A549 treated with ZK216348 at 1 μM for 4 hours (cell line): ENCODE data around the gene SARM1. TPM values are rescaled to one million over a fixed set of nuclear protein-coding genes. Genes with fewer than 3 reads are reported as not detected.

Experiments used
- total RNA-seq: library from RNA; stranded (reverse); fragments of 200-300 nt; extraction: Qiagen RNA extraction; gene quantifications from 5 replicates; pipeline ENCODE4 v1.2.3, GENCODE V29; 2022; ENCODE audit warnings: low read depth

Gene SARM1
- total RNA-seq = 4.8 to 7.8 TPM (median 5.4 TPM) in 5 replicates

GRCh38 chr17:28371245-28372202 is at the start of gene SARM1:
Gene SARM1 (plus strand): TSS chr17:28371694. CDS start chr17:28372033, 339 bp downstream.

DNA sequence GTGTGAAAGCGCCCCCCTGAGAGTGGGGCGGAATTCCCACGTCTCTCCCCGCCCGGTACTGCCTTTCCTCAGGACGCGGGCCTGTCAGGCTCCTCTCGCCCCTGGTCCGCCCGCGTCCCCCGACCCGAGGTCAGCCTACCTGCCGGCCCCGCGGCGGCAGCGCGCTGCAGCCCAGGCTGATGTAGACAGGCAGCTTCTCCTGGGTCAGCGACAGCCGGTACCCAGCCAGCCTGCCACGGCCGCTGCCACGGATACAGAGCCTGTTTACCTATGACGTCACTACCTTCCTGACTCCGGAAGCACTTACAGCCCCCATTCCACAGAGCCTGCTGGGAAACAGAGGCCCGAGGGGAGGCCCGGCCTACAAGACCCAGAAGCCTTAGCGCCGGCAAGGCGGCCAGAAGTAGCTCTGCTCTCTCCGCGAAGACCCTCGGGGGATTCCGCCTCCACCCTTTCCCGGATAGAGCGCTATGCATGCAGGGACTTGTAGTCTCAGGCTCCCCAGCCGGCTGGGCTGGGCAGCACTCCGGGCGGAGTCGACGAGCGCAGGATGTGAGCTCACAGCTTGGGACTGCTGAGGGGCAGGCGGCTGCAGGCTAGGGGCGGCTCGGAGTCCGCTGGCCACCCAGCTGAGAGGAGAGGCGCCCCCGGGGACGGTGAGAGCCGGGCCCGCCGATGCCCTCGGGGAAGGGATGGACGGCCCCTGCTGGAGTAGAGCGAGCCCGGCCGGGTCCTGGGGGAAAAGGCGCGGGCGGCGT is 36.1 kb upstream of the SARM1 start, which contains the start of the genes IFT20 and TNFAIP1:
Gene IFT20 (minus strand): TSS at position 272 of the 758 bp plus-strand sequence. CDS start 3,487 bp downstream, outside the sequence.
Gene TNFAIP1 (plus strand): TSS at position 561 of the 758 bp plus-strand sequence. CDS start 3,761 bp downstream, outside the sequence.

DNA sequence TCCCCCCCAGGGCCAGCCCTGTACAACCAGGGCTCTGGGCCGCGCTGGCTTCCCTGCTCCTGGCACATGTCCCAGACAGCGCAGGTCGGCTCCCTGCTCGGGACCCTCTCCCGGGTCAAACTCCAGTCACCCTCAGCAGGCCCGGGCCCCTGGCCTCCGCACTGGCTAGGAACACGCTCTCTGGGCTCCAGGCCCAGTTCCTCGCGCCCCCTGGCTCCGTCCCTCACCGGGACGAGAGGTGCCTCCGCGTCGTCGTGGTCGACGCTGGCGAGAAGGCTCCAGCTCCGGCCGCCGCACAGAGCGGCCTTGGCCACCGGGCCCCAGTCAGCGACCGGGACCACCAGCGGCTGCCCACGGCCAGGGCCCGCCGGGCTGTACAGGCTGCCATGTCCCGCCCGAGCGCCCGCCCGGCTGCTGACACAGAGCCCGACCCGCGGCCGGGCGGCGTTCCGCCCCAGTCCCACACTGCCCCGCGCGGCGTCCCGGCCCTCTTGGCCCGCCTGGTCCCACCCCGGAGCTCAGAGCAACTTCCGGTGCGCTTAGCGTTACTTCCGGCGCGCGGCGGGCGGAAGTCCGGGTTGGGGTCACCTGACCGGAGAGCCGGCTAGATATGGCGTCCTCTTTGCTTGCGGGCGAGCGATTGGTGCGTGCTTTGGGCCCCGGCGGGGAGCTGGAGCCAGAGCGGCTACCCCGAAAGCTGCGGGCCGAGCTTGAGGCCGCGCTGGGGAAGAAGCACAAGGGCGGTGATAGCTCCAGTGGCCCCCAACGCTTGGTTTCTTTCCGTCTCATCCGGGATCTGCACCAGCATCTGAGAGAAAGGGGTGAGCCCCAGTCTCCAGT is 14.2 kb upstream of the SARM1 start, which contains the start of gene POLDIP2:
Gene POLDIP2 (minus strand): TSS at position 467 of the 840 bp plus-strand sequence. CDS start 79 bp downstream, at position 388.

GRCh38 chr17:28364665-28365363 is 6.7 kb upstream of the SARM1 start, which contains the start of gene SEBOX:
Gene SEBOX (minus strand): TSS chr17:28365199. CDS start chr17:28365151, 48 bp downstream.

DNA sequence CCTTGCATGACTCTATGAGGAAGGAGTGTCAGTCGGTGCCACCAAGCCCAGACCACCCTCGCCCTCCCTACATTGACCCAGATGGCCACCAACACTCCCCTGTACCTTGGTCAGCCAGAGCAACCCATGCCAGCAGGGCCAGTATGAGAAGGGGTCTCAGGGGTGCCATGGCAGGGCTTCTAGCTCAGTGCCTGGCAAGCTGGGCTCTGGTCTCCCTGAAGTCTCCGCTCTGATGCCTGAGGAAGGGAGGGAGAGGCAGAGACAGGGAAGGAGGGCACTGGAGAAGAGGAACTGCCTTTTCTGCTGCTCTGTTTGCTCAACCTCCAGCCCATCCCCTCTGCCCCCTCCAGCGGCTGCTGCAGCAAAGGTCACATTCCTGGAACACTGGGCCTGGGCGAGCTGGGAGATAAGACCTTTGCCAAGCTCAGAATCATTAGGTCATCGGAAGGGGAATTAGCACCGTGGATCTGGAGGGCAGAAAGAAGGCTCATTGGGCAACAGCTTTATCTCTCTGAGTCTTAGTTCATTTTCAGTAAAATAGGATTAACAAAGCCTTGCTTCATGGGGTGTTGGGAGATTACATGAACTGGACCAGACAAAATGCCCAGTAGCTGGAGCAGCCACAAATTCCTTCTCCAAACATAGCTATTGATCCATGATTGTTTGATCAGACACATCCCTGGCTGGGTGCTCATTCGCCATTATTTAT is 1.3 kb upstream of the SARM1 start, which contains the start of gene VTN:
Gene VTN (minus strand): TSS at position 273 of the 709 bp plus-strand sequence. CDS start 104 bp downstream, at position 169.

GRCh38 chr17:28405632-28406472 is 34.4 kb downstream of the SARM1 start, which contains the start of gene SLC46A1:
Gene SLC46A1 (minus strand): TSS chr17:28406212. CDS start chr17:28406114, 98 bp downstream.

Other genes starting within 250 kb of the SARM1 start
- 44.8 to 66.3 TPM (median 48.3 TPM) in 5 replicates for gene TMEM97, start 52.5 kb upstream of the SARM1 start, total RNA-seq
- 50.5 to 59.6 TPM (median 54.2 TPM) in 5 replicates for gene IFT20, start 36.2 kb upstream of the SARM1 start, total RNA-seq
- 39.5 to 53.9 TPM (median 49.0 TPM) in 5 replicates for gene TNFAIP1, start 35.9 kb upstream of the SARM1 start, total RNA-seq
- gene POLDIP2, start 14.2 kb upstream of the SARM1 start, total RNA-seq = 124 to 172 TPM (median 167 TPM) in 5 replicates
- not detected in 5 replicates for gene SEBOX, start 6.5 kb upstream of the SARM1 start, total RNA-seq
- 16.2 to 21.8 TPM (median 18.5 TPM) in 5 replicates for gene VTN, start 1.4 kb upstream of the SARM1 start, total RNA-seq
- 13.8 to 24.9 TPM (median 20.2 TPM) in 5 replicates for gene SLC46A1, start 34.5 kb downstream of the SARM1 start, total RNA-seq
- gene SLC13A2, start 102.0 kb downstream of the SARM1 start, total RNA-seq = 0.08 to 0.20 TPM (median 0.16 TPM) in 5 replicates
- 0.05 to 0.07 TPM in 2 of 5 replicates, not detected in the others for gene FOXN1, start 134.7 kb downstream of the SARM1 start, total RNA-seq
- 21.0 to 36.1 TPM (median 33.5 TPM) in 5 replicates for gene UNC119, start 180.9 kb downstream of the SARM1 start, total RNA-seq
- gene PIGS, start 199.8 kb downstream of the SARM1 start, total RNA-seq = 53.5 to 67.3 TPM (median 60.9 TPM) in 5 replicates
- 2.0 to 3.2 TPM (median 2.1 TPM) in 5 replicates for gene ALDOC, start 205.2 kb downstream of the SARM1 start, total RNA-seq
- gene SPAG5, start 227.3 kb downstream of the SARM1 start, total RNA-seq = 76.7 to 85.2 TPM (median 79.1 TPM) in 5 replicates
- gene RSKR, start 242.5 kb downstream of the SARM1 start, total RNA-seq = 2.9 to 5.4 TPM (median 4.7 TPM) in 5 replicates